Astrocyte of the cerebellum (primary cell): ENCODE measurements around the gene TOR1B.
"Not testable (repeated sequence)": the region's sequence is repeated elsewhere in the genome, so short reads cannot be mapped to it uniquely, and the experiment has no call there.

Experiments used
- DNase-seq: peaks from one replicate; pipeline ENCODE4 v3.0.0-alpha.2; 2011; ENCODE audit warnings: low read depth
- H3K4me3 ChIP-seq: 2 replicates; pipeline ENCODE4 v1.5.1; 2011; ENCODE audit warnings: mild to moderate bottlenecking, low read depth, low read length, moderate library complexity
- in situ Hi-C: cut with HindIII; loops from 2 replicates; pipeline ENCODE4 v1.10.0; 2017; ENCODE audit warnings: low sequenced_read_pairs
- TF ChIP-seq, protein P1 (sequence below): IDR thresholded peaks from 2 replicates; pipeline ENCODE4 v1.5.1; 2012; ENCODE audit warnings: low read length, low read depth, moderate library complexity, mild to moderate bottlenecking; ENCODE audit errors: missing control alignments

Gene TOR1B, protein sequence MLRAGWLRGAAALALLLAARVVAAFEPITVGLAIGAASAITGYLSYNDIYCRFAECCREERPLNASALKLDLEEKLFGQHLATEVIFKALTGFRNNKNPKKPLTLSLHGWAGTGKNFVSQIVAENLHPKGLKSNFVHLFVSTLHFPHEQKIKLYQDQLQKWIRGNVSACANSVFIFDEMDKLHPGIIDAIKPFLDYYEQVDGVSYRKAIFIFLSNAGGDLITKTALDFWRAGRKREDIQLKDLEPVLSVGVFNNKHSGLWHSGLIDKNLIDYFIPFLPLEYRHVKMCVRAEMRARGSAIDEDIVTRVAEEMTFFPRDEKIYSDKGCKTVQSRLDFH

DNA sequence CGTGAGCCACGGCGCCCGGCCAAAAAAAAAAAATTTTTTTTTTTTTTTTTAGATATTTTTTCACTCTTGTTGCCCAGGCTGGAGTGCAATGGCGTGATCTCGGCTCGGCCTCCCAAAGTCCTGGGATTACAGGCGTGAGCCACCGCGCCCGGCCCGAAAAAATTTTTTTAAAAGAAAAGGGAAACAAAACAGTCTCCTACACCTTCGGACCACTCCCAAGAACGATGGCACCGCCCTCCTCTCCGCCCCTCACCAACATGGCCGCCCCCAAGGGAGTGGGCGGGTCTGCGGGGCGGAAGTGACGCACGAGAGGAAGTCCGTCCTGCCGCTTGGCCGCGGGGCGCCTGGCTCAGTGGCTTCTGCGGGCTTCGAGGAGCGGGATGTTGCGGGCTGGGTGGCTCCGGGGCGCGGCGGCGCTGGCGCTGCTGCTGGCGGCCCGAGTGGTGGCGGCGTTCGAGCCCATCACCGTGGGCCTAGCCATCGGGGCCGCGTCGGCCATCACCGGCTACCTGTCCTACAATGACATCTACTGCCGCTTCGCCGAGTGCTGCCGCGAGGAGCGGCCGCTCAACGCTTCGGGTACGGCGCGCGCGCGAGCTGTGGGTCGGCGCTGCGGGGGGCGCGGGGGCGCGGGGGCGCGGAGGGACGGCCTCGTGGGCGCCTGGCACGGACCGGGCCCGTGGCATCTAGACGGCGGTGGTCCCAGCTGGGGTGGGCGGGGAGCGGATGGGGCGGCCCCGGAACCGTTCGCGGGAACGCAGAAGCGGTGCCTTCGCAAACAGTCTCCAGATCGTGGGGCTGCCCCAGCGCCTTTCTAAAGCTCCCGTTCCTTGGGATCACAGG, at the start of gene TOR1B:
Gene TOR1B, plus strand, starts transcription at position 352 of the 843 bp plus-strand sequence. Its CDS starts 29 bp downstream, at position 381.
- peak within 1 kb of the TSS; percentile 76 for H3K4me3 ChIP-seq
- TF ChIP-seq, protein P1, sequence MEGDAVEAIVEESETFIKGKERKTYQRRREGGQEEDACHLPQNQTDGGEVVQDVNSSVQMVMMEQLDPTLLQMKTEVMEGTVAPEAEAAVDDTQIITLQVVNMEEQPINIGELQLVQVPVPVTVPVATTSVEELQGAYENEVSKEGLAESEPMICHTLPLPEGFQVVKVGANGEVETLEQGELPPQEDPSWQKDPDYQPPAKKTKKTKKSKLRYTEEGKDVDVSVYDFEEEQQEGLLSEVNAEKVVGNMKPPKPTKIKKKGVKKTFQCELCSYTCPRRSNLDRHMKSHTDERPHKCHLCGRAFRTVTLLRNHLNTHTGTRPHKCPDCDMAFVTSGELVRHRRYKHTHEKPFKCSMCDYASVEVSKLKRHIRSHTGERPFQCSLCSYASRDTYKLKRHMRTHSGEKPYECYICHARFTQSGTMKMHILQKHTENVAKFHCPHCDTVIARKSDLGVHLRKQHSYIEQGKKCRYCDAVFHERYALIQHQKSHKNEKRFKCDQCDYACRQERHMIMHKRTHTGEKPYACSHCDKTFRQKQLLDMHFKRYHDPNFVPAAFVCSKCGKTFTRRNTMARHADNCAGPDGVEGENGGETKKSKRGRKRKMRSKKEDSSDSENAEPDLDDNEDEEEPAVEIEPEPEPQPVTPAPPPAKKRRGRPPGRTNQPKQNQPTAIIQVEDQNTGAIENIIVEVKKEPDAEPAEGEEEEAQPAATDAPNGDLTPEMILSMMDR, result no peak
- in situ Hi-C loops, result no loop called here
- DNase-seq, result peak; percentile 82

DNA sequence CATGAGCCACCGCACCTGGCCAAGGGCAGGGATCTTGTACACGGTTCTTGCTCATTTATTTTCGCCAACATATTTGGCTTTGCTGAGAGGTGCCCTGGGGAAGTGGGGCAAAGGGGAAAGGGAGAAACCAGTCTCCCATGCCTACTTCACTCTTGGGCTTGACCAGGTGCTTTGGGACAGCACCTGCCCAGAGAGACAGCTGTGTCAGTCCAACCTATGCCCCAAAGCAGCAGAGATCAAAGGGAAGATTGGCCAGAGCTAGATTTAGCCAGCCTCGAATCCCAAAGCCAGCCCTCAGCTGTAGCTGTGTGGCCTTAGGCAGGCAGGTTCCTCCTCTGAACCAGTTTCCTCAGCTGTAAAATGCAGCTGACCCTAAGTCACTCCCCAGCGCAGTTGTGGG, 47.8 kb upstream of the TOR1B start:
- no peak overlapping the region for H3K4me3 ChIP-seq
- no peak for DNase-seq
- in situ Hi-C loops, result no loop called here
- TF ChIP-seq, protein P1, result no peak

DNA sequence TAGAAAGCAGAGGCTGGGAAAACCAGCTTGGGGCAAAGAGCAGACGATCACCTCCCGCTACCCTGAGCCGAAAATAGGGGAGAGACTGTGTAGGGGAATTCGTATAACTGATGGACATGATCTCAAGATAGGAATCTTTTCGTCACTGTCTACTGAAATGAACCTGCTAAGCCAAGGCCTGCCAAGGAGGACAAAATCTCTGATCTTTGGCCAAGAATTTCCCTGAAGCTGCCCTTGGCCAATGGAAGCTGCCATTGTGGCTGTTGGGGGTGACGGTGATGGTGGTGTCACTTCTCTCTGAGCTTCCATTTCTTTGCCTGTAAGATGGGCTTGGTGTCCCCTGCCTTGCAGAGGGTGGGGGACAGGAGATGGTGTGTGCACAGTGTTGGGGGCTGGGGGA, 46.8 kb upstream of the TOR1B start:
- H3K4me3 ChIP-seq, result no peak overlapping the region
- DNase-seq, result no peak
- TF ChIP-seq, protein P1, result no peak
- in situ Hi-C loops, result no loop called here

DNA sequence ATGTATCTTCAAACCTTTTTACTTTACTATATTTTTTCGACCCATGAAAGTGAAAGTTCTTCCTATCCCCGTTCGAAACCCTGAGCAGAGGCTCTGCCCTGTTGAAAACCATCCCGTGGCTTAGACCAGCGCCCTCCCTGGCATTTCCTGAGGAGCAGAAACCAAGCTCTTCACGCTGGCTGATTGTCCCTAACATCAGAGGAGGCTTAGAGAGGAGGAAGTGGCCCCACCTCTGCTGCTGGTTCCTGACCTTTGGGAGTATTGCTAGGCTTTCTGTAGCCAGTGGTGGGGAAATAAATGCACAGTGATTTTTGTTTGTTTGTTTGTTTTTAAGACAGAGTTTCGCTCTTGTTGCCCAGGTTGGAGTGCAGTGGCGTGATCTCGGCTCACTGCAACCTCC, 45.9 kb upstream of the TOR1B start:
- TF ChIP-seq, protein P1, result no peak
- no peak for DNase-seq
- in situ Hi-C loops, result no loop called here
- H3K4me3 ChIP-seq, result no peak overlapping the region

DNA sequence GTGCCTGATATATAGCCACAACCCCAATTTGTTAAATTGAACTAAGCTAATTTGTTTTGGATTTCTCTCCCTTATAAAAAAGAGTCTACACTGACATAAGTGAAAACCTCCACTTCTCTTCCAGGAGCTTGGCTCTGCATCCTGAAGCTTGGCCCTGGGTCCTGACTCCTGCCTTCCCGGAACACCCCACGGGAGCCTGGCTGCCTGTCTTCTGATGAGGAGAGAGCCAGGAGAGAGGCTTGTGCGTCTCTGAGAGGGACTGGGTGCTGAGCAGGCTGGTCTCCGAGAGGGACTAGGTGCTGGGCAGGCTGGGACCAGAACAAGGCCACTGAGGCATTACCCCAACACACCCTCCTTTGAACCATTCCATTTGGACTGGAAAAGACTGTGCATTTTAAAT, 43.7 kb upstream of the TOR1B start:
- in situ Hi-C loops, result no loop called here
- DNase-seq, result no peak
- H3K4me3 ChIP-seq, result no peak overlapping the region
- TF ChIP-seq, protein P1, result no peak

DNA sequence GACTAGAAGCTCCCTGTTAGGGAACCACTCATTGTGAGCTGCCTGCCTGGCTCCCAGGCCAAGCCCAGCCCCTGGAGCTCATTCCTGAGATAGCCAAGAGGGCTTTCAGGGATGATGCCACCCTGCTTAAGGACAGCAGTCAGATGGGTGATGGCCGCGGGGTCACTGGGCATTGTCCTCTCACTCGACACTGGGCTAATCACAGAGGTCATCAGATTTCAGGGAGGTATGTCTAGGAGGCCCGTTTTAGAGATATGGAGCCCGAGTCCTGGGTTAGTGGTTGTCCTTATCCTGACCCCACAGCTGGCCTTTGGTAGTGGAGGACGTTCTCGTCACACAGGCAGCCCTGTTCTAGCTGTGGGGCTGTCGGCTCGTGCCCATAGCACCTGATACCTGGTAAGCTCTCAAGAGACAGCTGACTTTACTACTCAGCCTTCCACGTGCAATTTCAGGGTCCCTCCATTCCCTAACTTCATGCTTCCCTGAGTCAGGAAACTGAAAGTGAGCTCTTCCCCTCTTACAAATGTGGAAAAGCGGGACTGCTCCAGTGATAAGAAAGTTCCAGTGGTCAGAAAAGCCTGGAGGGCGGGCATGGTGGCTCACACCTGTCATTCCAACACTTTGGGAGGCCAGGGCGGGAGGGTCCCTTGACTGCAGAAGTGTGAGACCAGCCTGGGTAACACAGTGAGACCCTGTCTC, 43.0 kb upstream of the TOR1B start:
- in situ Hi-C loops, result no loop called here
- TF ChIP-seq, protein P1, result no peak

DNA sequence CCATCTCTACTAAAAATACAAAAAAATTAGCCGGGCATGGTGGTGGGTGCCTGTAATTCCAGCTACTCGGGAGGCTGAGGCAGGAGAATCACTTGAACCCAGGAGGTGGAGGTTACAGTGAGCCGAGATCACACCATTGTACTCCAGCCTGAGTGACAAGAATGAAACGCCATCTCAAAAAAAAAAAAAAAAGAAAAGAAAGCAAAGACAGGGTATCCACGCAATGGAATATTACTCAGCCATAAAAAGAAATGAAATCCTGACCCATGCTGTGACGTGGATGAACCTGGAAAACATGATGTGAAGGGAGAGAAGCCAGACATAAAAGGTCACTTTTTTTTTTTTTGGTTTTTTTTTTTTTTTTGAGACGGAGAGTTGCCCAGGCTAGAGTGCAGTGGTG, 42.2 kb upstream of the TOR1B start:
- H3K4me3 ChIP-seq, DNase-seq, in situ Hi-C loops: not testable (repeated sequence)

More for the DNA sequence above, 43.0 kb upstream of the TOR1B start:
- H3K4me3 ChIP-seq, result no peak overlapping the region
- DNase-seq, result no peak
